ENCODE data around the gene DOCK10.

DOCK10 gene

GRCh38 chr2:224764565-224765236 lies 277.6 kb downstream of the DOCK10 start:
- H3K36me3 ChIP-seq, result peaks cover 98% of the 10 kb centered on the region
- no peak overlapping the region for H3K9ac ChIP-seq
- no peak overlapping the region for H3K4me2 ChIP-seq
- TF ChIP-seq Cebpa-rat (IDR thresholded peaks at IDR 0.05), result no peak
- H3K4me3 ChIP-seq, result no peak overlapping the region
- peaks cover 42% of the 10 kb centered on the region for H3K9me3 ChIP-seq
- no peak overlapping the region for H3K27ac ChIP-seq
- H3K27me3 ChIP-seq, result no peaks in the 10 kb centered on the region
- peaks cover 18% of the 10 kb centered on the region for H3K4me1 ChIP-seq
- peaks cover 7% of the 10 kb centered on the region for H4K20me1 ChIP-seq

- no peak overlapping the region for H3K9ac ChIP-seq
- H3K4me1 ChIP-seq, result peaks cover 7% of the 10 kb centered on the region; the same call in 1 of the 2 replicates
- peaks cover 56% of the 10 kb centered on the region for H3K36me3 ChIP-seq
- H3K9me3 ChIP-seq, result peaks cover 48% of the 10 kb centered on the region
- no peak overlapping the region for H3K4me3 ChIP-seq
- no peaks in the 10 kb centered on the region for H4K20me1 ChIP-seq
- H3K4me2 ChIP-seq, result no peak overlapping the region
- no peak overlapping the region for H3K27ac ChIP-seq
- no peak for TF ChIP-seq Cebpa-rat (IDR thresholded peaks at IDR 0.05)
- H3K27me3 ChIP-seq, result no peaks in the 10 kb centered on the region
Observed at GRCh38 chr2:224757934-224758548, 284.2 kb downstream of the DOCK10 start.

- Histone ChIP-seq H3K27ac (no peak overlapping the region), H3K9ac (no peak overlapping the region), H3K4me2 (no peak overlapping the region), H3K9me3 (peaks cover 27% of the 10 kb centered on the region), H3K4me3 (no peak overlapping the region), H4K20me1 (no peaks in the 10 kb centered on the region), H3K27me3 (no peaks in the 10 kb centered on the region), H3K36me3 (peaks cover 15% of the 10 kb centered on the region), H3K4me1 (peaks cover 7% of the 10 kb centered on the region; the same call in 1 of the 2 replicates)
- no peak for TF ChIP-seq Cebpa-rat (IDR thresholded peaks at IDR 0.05)
Observed at GRCh38 chr2:224753743-224754540, 288.3 kb downstream of the DOCK10 start.

- Histone ChIP-seq H3K9me3 (peaks cover 9% of the 10 kb centered on the region), H3K36me3 (no peaks in the 10 kb centered on the region), H3K4me3 (no peak overlapping the region), H3K27ac (no peak overlapping the region), H3K4me2 (no peak overlapping the region), H3K27me3 (no peaks in the 10 kb centered on the region), H3K4me1 (peaks cover 7% of the 10 kb centered on the region; the same call in 1 of the 2 replicates), H4K20me1 (no peaks in the 10 kb centered on the region), H3K9ac (no peak overlapping the region)
- TF ChIP-seq Cebpa-rat (IDR thresholded peaks at IDR 0.05), result no peak
Observed at GRCh38 chr2:224751996-224752698, 290.1 kb downstream of the DOCK10 start.

GRCh38 chr2:224749136-224749535 lies 293.1 kb downstream of the DOCK10 start:
- H3K4me1 ChIP-seq, result no peaks in the 10 kb centered on the region
- no peaks in the 10 kb centered on the region for H3K36me3 ChIP-seq
- H3K9ac ChIP-seq, result no peak overlapping the region
- H3K9me3 ChIP-seq, result 0 out of 2 replicates have a peak, but pooled peaks cover 1% of the 10 kb centered on the region
- H3K4me3 ChIP-seq, result no peak overlapping the region
- no peak overlapping the region for H3K4me2 ChIP-seq
- no peaks in the 10 kb centered on the region for H4K20me1 ChIP-seq
- H3K27ac ChIP-seq, result no peak overlapping the region
- H3K27me3 ChIP-seq, result no peaks in the 10 kb centered on the region
- TF ChIP-seq Cebpa-rat (IDR thresholded peaks at IDR 0.05), result no peak

GRCh38 chr2:224747765-224748164 lies 294.5 kb downstream of the DOCK10 start:
- H3K9ac ChIP-seq, result no peak overlapping the region
- no peaks in the 10 kb centered on the region for H4K20me1 ChIP-seq
- H3K4me2 ChIP-seq, result no peak overlapping the region
- no peak overlapping the region for H3K27ac ChIP-seq
- no peak overlapping the region for H3K4me3 ChIP-seq
- H3K9me3 ChIP-seq, result peaks cover 11% of the 10 kb centered on the region; the same call in 1 of the 2 replicates
- no peaks in the 10 kb centered on the region for H3K36me3 ChIP-seq
- TF ChIP-seq Cebpa-rat (IDR thresholded peaks at IDR 0.05), result no peak
- no peaks in the 10 kb centered on the region for H3K27me3 ChIP-seq
- H3K4me1 ChIP-seq, result peaks cover 12% of the 10 kb centered on the region

- Histone ChIP-seq H3K27ac (no peak overlapping the region), H3K27me3 (no peaks in the 10 kb centered on the region), H3K36me3 (0 out of 2 replicates have a peak, but pooled peaks cover 5% of the 10 kb centered on the region), H4K20me1 (no peaks in the 10 kb centered on the region), H3K4me3 (no peak overlapping the region), H3K4me2 (no peak overlapping the region), H3K9me3 (peaks cover 41% of the 10 kb centered on the region), H3K4me1 (no peaks in the 10 kb centered on the region), H3K9ac (no peak overlapping the region)
- no peak for TF ChIP-seq Cebpa-rat (IDR thresholded peaks at IDR 0.05)
Observed at GRCh38 chr2:224736227-224736626, 306.0 kb downstream of the DOCK10 start.

- no peak for TF ChIP-seq Cebpa-rat (IDR thresholded peaks at IDR 0.05)
- no peak overlapping the region for H3K4me2 ChIP-seq
Observed at GRCh38 chr2:224734949-224735348, 307.3 kb downstream of the DOCK10 start.

GRCh38 chr2:224731665-224732064 lies 310.6 kb downstream of the DOCK10 start:
- H3K27me3 ChIP-seq, result no peaks in the 10 kb centered on the region
- TF ChIP-seq Cebpa-rat (IDR thresholded peaks at IDR 0.05), result no peak
- no peak overlapping the region for H3K9ac ChIP-seq
- no peak overlapping the region for H3K4me2 ChIP-seq
- H3K4me3 ChIP-seq, result no peak overlapping the region
- no peaks in the 10 kb centered on the region for H4K20me1 ChIP-seq
- H3K4me1 ChIP-seq, result no peaks in the 10 kb centered on the region
- H3K36me3 ChIP-seq, result 0 out of 2 replicates have a peak, but pooled peaks cover 5% of the 10 kb centered on the region
- H3K27ac ChIP-seq, result no peak overlapping the region
- H3K9me3 ChIP-seq, result peaks cover 30% of the 10 kb centered on the region

More at GRCh38 chr2:224734949-224735348, 307.3 kb downstream of the DOCK10 start:
- H3K4me3 ChIP-seq, result no peak overlapping the region
- 0 out of 2 replicates have a peak, but pooled peaks cover 5% of the 10 kb centered on the region for H3K36me3 ChIP-seq
- H3K27ac ChIP-seq, result no peak overlapping the region
- no peaks in the 10 kb centered on the region for H3K4me1 ChIP-seq
- H4K20me1 ChIP-seq, result no peaks in the 10 kb centered on the region
- peaks cover 41% of the 10 kb centered on the region for H3K9me3 ChIP-seq
- no peak overlapping the region for H3K9ac ChIP-seq
- no peaks in the 10 kb centered on the region for H3K27me3 ChIP-seq
